GM12878 (cell line): ENCODE results near the gene PLEKHG4B.

Source experiments
- EP300 ChIP-seq, 2 experiments: fragments of 150-350 bp in 1 of 2; IDR thresholded peaks; 2 replicates each; pipeline ENCODE4 v1.6.1; 2011 to 2012; ENCODE audit warnings: low read depth in 2 of 2, low read length in 2 of 2, borderline replicate concordance in 1 of 2, improper control_type of control experiment in 1 of 2, inconsistent platforms in 1 of 2; ENCODE audit not compliant: control insufficient read depth in 1 of 2
- POLR2A ChIP-seq: IDR thresholded peaks from 2 replicates; pipeline ENCODE4 v1.6.1; 2011; ENCODE audit warnings: low read depth, mild to moderate bottlenecking, low read length
- POLR2AphosphoS5 ChIP-seq: IDR thresholded peaks from 2 replicates; pipeline ENCODE4 v1.6.1; 2011; ENCODE audit warnings: mild to moderate bottlenecking, low read length, inconsistent platforms
- SUZ12 ChIP-seq: fragments of 200-600 bp; sonication (generic); IDR thresholded peaks from one replicate; pipeline ENCODE4 v1.6.1; 2018; ENCODE audit warnings: antibody characterized with exemption, mild to moderate bottlenecking; ENCODE audit not compliant: unreplicated experiment
- TF ChIP-seq, protein P1 (sequence below), 3 experiments: IDR thresholded peaks in 2 of 3; conservative IDR thresholded peaks in 1 of 3; 2 replicates each; pipeline ENCODE4 v1.5.1; 2011; ENCODE audit warnings: low read depth in 3 of 3, low read length in 3 of 3, mild to moderate bottlenecking in 3 of 3, control low read depth in 2 of 3, moderate library complexity in 2 of 3, inconsistent platforms in 1 of 3, mixed read lengths in 1 of 3; ENCODE audit not compliant: control insufficient read depth in 2 of 3, insufficient read depth in 1 of 3; ENCODE audit errors: extremely low read depth in 1 of 3

DNA sequence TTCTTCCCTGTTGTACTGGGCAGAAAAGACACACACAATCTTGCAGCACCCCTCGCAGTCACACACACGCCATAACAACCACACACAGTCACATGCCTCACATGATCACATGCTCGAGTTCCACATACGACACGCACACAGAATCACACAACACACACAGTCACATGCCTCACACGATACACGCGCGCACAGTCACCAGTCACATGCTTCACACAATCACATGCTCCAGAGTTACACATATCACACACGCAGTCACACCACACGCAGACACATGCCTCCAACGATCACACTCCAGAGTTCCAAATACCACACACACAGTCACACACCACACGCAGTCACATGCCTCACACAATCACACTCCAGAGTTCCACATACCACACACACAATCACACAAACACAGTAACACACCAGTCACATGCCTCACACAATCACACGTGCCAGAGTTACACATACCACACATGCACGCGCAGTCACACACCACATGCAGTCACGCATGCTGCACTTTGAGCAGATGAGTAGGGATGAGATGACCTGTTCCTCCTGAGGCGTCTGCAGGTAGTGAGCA is 50.4 kb downstream of the PLEKHG4B start:
- TF ChIP-seq SUZ12 (no peak), EP300 (IDR thresholded peaks at IDR 0.05; ENCODE audit: borderline replicate concordance in 1 of 2, control insufficient read depth in 1 of 2, low read depth in 2 of 2, low read length in 2 of 2) (no peak), POLR2AphosphoS5 (no peak), POLR2A (no peak)
- TF ChIP-seq, protein P1, sequence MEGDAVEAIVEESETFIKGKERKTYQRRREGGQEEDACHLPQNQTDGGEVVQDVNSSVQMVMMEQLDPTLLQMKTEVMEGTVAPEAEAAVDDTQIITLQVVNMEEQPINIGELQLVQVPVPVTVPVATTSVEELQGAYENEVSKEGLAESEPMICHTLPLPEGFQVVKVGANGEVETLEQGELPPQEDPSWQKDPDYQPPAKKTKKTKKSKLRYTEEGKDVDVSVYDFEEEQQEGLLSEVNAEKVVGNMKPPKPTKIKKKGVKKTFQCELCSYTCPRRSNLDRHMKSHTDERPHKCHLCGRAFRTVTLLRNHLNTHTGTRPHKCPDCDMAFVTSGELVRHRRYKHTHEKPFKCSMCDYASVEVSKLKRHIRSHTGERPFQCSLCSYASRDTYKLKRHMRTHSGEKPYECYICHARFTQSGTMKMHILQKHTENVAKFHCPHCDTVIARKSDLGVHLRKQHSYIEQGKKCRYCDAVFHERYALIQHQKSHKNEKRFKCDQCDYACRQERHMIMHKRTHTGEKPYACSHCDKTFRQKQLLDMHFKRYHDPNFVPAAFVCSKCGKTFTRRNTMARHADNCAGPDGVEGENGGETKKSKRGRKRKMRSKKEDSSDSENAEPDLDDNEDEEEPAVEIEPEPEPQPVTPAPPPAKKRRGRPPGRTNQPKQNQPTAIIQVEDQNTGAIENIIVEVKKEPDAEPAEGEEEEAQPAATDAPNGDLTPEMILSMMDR (IDR thresholded peaks at IDR 0.05 in 2 of 3, conservative IDR thresholded peaks at IDR 0.05 in 1 of 3; ENCODE audit: control insufficient read depth in 2 of 3, extremely low read depth in 1 of 3, insufficient read depth in 1 of 3, low read depth in 3 of 3, low read length in 3 of 3), result no peak
